Right lobe of liver (tissue), 4 donors: ENCODE data around the gene RMC1.

ENCODE experiments used
- POLR2A ChIP-seq: fragments of 450-650 bp; IDR thresholded peaks from one replicate; pipeline ENCODE4 v1.6.1; 2017; ENCODE audit warnings: antibody characterized with exemption, mild to moderate bottlenecking
- TF ChIP-seq, protein P1 (sequence below), 4 donors: fragments of 200-600 bp in 3 of 4; fragments of 450-650 bp in 1 of 4; IDR thresholded peaks; one replicate each; pipeline versions ENCODE4 v1.5.1 to v1.8.0; 2016 to 2022; ENCODE audit warnings: antibody characterized with exemption in 4 of 4, mild to moderate bottlenecking in 2 of 4
- donor health status: DM: no; HTN: no; CAD: no.
- donor health status: DM: no; HTN: no; CAD: no.
- donor health status: DM: no; HTN: yes; CAD: no.

- no peak for TF ChIP-seq POLR2A
- TF ChIP-seq, protein P1, sequence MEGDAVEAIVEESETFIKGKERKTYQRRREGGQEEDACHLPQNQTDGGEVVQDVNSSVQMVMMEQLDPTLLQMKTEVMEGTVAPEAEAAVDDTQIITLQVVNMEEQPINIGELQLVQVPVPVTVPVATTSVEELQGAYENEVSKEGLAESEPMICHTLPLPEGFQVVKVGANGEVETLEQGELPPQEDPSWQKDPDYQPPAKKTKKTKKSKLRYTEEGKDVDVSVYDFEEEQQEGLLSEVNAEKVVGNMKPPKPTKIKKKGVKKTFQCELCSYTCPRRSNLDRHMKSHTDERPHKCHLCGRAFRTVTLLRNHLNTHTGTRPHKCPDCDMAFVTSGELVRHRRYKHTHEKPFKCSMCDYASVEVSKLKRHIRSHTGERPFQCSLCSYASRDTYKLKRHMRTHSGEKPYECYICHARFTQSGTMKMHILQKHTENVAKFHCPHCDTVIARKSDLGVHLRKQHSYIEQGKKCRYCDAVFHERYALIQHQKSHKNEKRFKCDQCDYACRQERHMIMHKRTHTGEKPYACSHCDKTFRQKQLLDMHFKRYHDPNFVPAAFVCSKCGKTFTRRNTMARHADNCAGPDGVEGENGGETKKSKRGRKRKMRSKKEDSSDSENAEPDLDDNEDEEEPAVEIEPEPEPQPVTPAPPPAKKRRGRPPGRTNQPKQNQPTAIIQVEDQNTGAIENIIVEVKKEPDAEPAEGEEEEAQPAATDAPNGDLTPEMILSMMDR (IDR thresholded peaks at IDR 0.05): no peak
Observed at GRCh38 chr18:23563377-23564043, 60.2 kb downstream of the RMC1 start.
